DOHH2 (cell line): ENCODE data around the gene LRMDA.

ENCODE experiments used
- H3F3A ChIP-seq: fragments of 200-600 bp; sonication (generic), shearing (Covaris generic); 2 replicates; pipeline ENCODE4 v1.6.0; 2016; ENCODE audit warnings: antibody characterized with exemption, mild to moderate bottlenecking; ENCODE audit not compliant: control insufficient read depth, insufficient read depth
- H3K27ac ChIP-seq: fragments of 200-600 bp; sonication (generic); 2 replicates; pipeline ENCODE4 v1.5.1; 2014; ENCODE audit warnings: low read depth, mild to moderate bottlenecking, low read length, moderate library complexity
- H3K27me3 ChIP-seq: fragments of 200-600 bp; sonication (generic); 2 replicates; pipeline ENCODE4 v1.6.1; 2014; ENCODE audit warnings: mild to moderate bottlenecking, low read length, mixed read lengths; ENCODE audit not compliant: control insufficient read depth
- H3K36me3 ChIP-seq: fragments of 200-600 bp; sonication (generic); 2 replicates; pipeline ENCODE4 v1.6.1; 2014; ENCODE audit warnings: mild to moderate bottlenecking, low read length, moderate library complexity, mixed read lengths; ENCODE audit not compliant: control insufficient read depth
- H3K4me1 ChIP-seq: fragments of 200-600 bp; sonication (generic); 2 replicates; pipeline ENCODE4 v1.6.1; 2014; ENCODE audit warnings: mild to moderate bottlenecking, low read length, mixed read lengths; ENCODE audit not compliant: control insufficient read depth
- H3K4me2 ChIP-seq: fragments of 200-600 bp; sonication (generic); 2 replicates; pipeline ENCODE4 v1.6.0; 2014; ENCODE audit warnings: mild to moderate bottlenecking, low read length, moderate library complexity
- H3K4me3 ChIP-seq: fragments of 200-600 bp; sonication (generic); 2 replicates; pipeline ENCODE4 v1.5.1; 2014; ENCODE audit warnings: mild to moderate bottlenecking, low read length, mixed read lengths
- H3K79me2 ChIP-seq: fragments of 200-600 bp; sonication (generic); 2 replicates; pipeline ENCODE4 v1.6.1; 2014; ENCODE audit warnings: mild to moderate bottlenecking, low read length, mixed read lengths; ENCODE audit not compliant: control insufficient read depth
- H3K9me2 ChIP-seq: fragments of 200-600 bp; sonication (generic); replicated peaks from 2 replicates; pipeline ENCODE4 v1.6.1; 2014; ENCODE audit warnings: mild to moderate bottlenecking, low read length, mixed read lengths; ENCODE audit not compliant: control insufficient read depth
- H3K9me3 ChIP-seq: fragments of 200-600 bp; sonication (generic); 2 replicates; pipeline ENCODE4 v1.6.1; 2014; ENCODE audit warnings: antibody characterized with exemption, low read length, mixed read lengths; ENCODE audit not compliant: control insufficient read depth, insufficient read depth
- H4K20me1 ChIP-seq: fragments of 200-600 bp; sonication (generic); 2 replicates; pipeline ENCODE4 v1.6.0; 2014; ENCODE audit warnings: low read depth, mild to moderate bottlenecking, antibody characterized with exemption, low read length, moderate library complexity; ENCODE audit not compliant: control insufficient read depth, insufficient read depth
- CTCF ChIP-seq: fragments of 200-600 bp; sonication (generic); IDR thresholded peaks from one replicate; pipeline ENCODE4 v1.5.1; 2014; ENCODE audit warnings: antibody characterized with exemption, mild to moderate bottlenecking, low read depth, low read length; ENCODE audit not compliant: poor library complexity, severe bottlenecking
- EZH2phosphoT487 ChIP-seq: fragments of 200-600 bp; sonication (generic); IDR thresholded peaks from 2 replicates; pipeline ENCODE4 v1.6.1; 2017; ENCODE audit warnings: borderline replicate concordance, mild to moderate bottlenecking, antibody characterized with exemption, low read length, moderate library complexity, mixed read lengths

Gene LRMDA

GRCh38 chr10:75751232-75751631, 319.8 kb downstream of the LRMDA start:
- no peaks in the 10 kb centered on the region for H3F3A ChIP-seq
- H3K4me2 ChIP-seq: no peak overlapping the region
- H3K9me2 ChIP-seq: no peaks in the 10 kb centered on the region
- H3K79me2 ChIP-seq: no peaks in the 10 kb centered on the region
- no peak overlapping the region for H3K27ac ChIP-seq
- H4K20me1 ChIP-seq: no peaks in the 10 kb centered on the region
- H3K36me3 ChIP-seq: no peaks in the 10 kb centered on the region
- no peaks in the 10 kb centered on the region for H3K27me3 ChIP-seq
- no peaks in the 10 kb centered on the region for H3K4me1 ChIP-seq
- TF ChIP-seq EZH2phosphoT487 (no peak), CTCF (no peak)
- H3K4me3 ChIP-seq: no peak overlapping the region
- no peaks in the 10 kb centered on the region for H3K9me3 ChIP-seq

- no peaks in the 10 kb centered on the region for H4K20me1 ChIP-seq
Observed at GRCh38 chr10:75753621-75754020, 322.2 kb downstream of the LRMDA start.

GRCh38 chr10:75754096-75754831, 322.8 kb downstream of the LRMDA start:
- Histone ChIP-seq H3K79me2 (no peaks in the 10 kb centered on the region), H4K20me1 (no peaks in the 10 kb centered on the region), H3F3A (no peaks in the 10 kb centered on the region), H3K9me2 (no peaks in the 10 kb centered on the region), H3K27me3 (no peaks in the 10 kb centered on the region), H3K9me3 (no peaks in the 10 kb centered on the region), H3K4me3 (no peak overlapping the region), H3K27ac (no peak overlapping the region), H3K4me2 (no peak overlapping the region), H3K4me1 (no peaks in the 10 kb centered on the region), H3K36me3 (no peaks in the 10 kb centered on the region)
- TF ChIP-seq CTCF: no peak
- no peak for TF ChIP-seq EZH2phosphoT487

More at GRCh38 chr10:75753621-75754020, 322.2 kb downstream of the LRMDA start:
- Histone ChIP-seq H3K9me2 (no peaks in the 10 kb centered on the region), H3K9me3 (no peaks in the 10 kb centered on the region), H3K36me3 (no peaks in the 10 kb centered on the region), H3F3A (no peaks in the 10 kb centered on the region), H3K4me3 (no peak overlapping the region), H3K79me2 (no peaks in the 10 kb centered on the region), H3K27me3 (no peaks in the 10 kb centered on the region), H3K4me2 (no peak overlapping the region), H3K4me1 (no peaks in the 10 kb centered on the region), H3K27ac (no peak overlapping the region)
- no peak for TF ChIP-seq CTCF
- TF ChIP-seq EZH2phosphoT487: no peak
